Body of pancreas (tissue), 4 donors: ENCODE data around the gene SUCLG1.

Experiments
- CTCF ChIP-seq, 7 experiments: fragments of 450-650 bp in 4 of 7; fragments of 200-600 bp in 3 of 7; sonication (generic) in 3 of 7; IDR thresholded peaks; one replicate each; pipeline ENCODE4 v1.5.1; 2016 to 2019; ENCODE audit warnings: antibody characterized with exemption in 7 of 7
- POLR2A ChIP-seq, 3 donors: fragments of 450-650 bp; IDR thresholded peaks; one replicate each; pipeline ENCODE4 v1.6.1; 2016; ENCODE audit warnings: antibody characterized with exemption in 3 of 3, mild to moderate bottlenecking in 2 of 3

GRCh38 chr2:84380875-84381274, 78.2 kb downstream of the SUCLG1 start:
- TF ChIP-seq CTCF (IDR thresholded peaks at IDR 0.05) (no peak), POLR2A (IDR thresholded peaks at IDR 0.05) (no peak)
